ENCODE results near the gene SYNJ2.

SYNJ2 gene

GRCh38 chr6:158060455-158061360 lies 79.0 kb downstream of the SYNJ2 start:
- intact Hi-C loops (cut with DNase I) = loop anchor here (10.0 kb wide), 1 partner anchor 306 kb away; no protein-coding TSS in a partner anchor

GRCh38 chr6:158061361-158061708 lies 79.7 kb downstream of the SYNJ2 start:
- intact Hi-C loops (cut with DNase I) = loop anchor here (10.0 kb wide), 1 partner anchor 307 kb away; no protein-coding TSS in a partner anchor
- DNase-seq = peak in 3 of 42 donors; percentile 25 to 54 (median 50)

More at GRCh38 chr6:158060455-158061360, 79.0 kb downstream of the SYNJ2 start:
- DNase-seq = peak in 31 of 42 donors; percentile 32 to 79 (median 54)

- intact Hi-C loops (cut with DNase I) = loop anchor here (10.0 kb wide), 1 partner anchor 307 kb away; no protein-coding TSS in a partner anchor
- DNase-seq = no peak
Measured at GRCh38 chr6:158061709-158062461, 80.2 kb downstream of the SYNJ2 start.

GRCh38 chr6:158063736-158064135 lies 82.1 kb downstream of the SYNJ2 start:
- intact Hi-C loops (cut with DNase I) = loop anchor here (10.0 kb wide), 1 partner anchor 309 kb away; no protein-coding TSS in a partner anchor

GRCh38 chr6:158064725-158065251 lies 83.1 kb downstream of the SYNJ2 start:
- intact Hi-C loops (cut with DNase I) = loop anchor here (10.0 kb wide), 1 partner anchor 310 kb away; no protein-coding TSS in a partner anchor
- DNase-seq = no peak

More at GRCh38 chr6:158063736-158064135, 82.1 kb downstream of the SYNJ2 start:
- DNase-seq = no peak

GRCh38 chr6:158066136-158066781 lies 84.6 kb downstream of the SYNJ2 start:
- intact Hi-C loops (cut with DNase I) = loop anchor here (10.0 kb wide), 1 partner anchor 311 kb away; no protein-coding TSS in a partner anchor
- no peak for DNase-seq

GRCh38 chr6:158067436-158068015 lies 85.9 kb downstream of the SYNJ2 start:
- intact Hi-C loops (cut with DNase I) = loop anchor here (10.0 kb wide), 1 partner anchor 313 kb away; no protein-coding TSS in a partner anchor
- no peak for DNase-seq

GRCh38 chr6:158068156-158068892 lies 86.7 kb downstream of the SYNJ2 start:
- no peak for DNase-seq
- intact Hi-C loops (cut with DNase I) = loop anchor here (10.0 kb wide), 1 partner anchor 314 kb away; no protein-coding TSS in a partner anchor

- no peak for DNase-seq
- intact Hi-C loops (cut with DNase I) = loop anchor here (10.0 kb wide), 1 partner anchor 314 kb away; no protein-coding TSS in a partner anchor
Measured at GRCh38 chr6:158068893-158069799, 87.5 kb downstream of the SYNJ2 start.

- no peak for DNase-seq
- intact Hi-C loops (cut with DNase I) = loop anchor here (5.0 to 10.0 kb wide), 2 partner anchors 82 to 315 kb away; no protein-coding TSS in a partner anchor
Measured at GRCh38 chr6:158069800-158070195, 88.1 kb downstream of the SYNJ2 start.

GRCh38 chr6:158070513-158070912 lies 88.8 kb downstream of the SYNJ2 start:
- peak in 7 of 42 donors; percentile 15 to 71 (median 31) for DNase-seq
- intact Hi-C loops (cut with DNase I) = loop anchor here (5.0 kb wide), 1 partner anchor 83 kb away; no protein-coding TSS in a partner anchor

GRCh38 chr6:158071121-158072082 lies 89.7 kb downstream of the SYNJ2 start:
- no peak for DNase-seq

GRCh38 chr6:158072083-158072721 lies 90.5 kb downstream of the SYNJ2 start:
- DNase-seq = peak; percentile 60 to 93 (median 84)
- intact Hi-C loops (cut with DNase I) = loop anchor here (5.0 kb wide), 1 partner anchor 85 kb away; no protein-coding TSS in a partner anchor

More at GRCh38 chr6:158071121-158072082, 89.7 kb downstream of the SYNJ2 start:
- intact Hi-C loops (cut with DNase I) = loop anchor here (5.0 kb wide), 1 partner anchor 84 kb away; no protein-coding TSS in a partner anchor

- intact Hi-C loops (cut with DNase I) = loop anchor here (5.0 kb wide), 1 partner anchor 86 kb away; no protein-coding TSS in a partner anchor
- no peak for DNase-seq
Measured at GRCh38 chr6:158073776-158074175, 92.1 kb downstream of the SYNJ2 start.

Measured in head of caudate nucleus (tissue), 42 donors.